ENCODE results near the gene DSCAML1. TPM values are rescaled to one million over a fixed set of nuclear protein-coding genes. Genes with fewer than 3 reads are reported as not detected.

DSCAML1 gene
- total RNA-seq, 1 experiment from 2014 or later = not detected

GRCh38 chr11:117701781-117702180, 95.2 kb downstream of the DSCAML1 start (continued):
- TF ChIP-seq MAX (IDR thresholded peaks at IDR 0.05) = no peak
- TF ChIP-seq ATF3 (IDR thresholded peaks at IDR 0.05) = no peak
- TF ChIP-seq CEBPB (IDR thresholded peaks at IDR 0.05; ENCODE audit: low read depth) = no peak
- no peak for TF ChIP-seq YY1 (IDR thresholded peaks at IDR 0.05; ENCODE audit: extremely low read depth, insufficient replicate concordance, low read depth, low read length)
- TF ChIP-seq POLR2AphosphoS5 (IDR thresholded peaks at IDR 0.05; ENCODE audit: low read depth, low read length) = no peak
- TF ChIP-seq ZFX (IDR thresholded peaks at IDR 0.05) = no peak
- no peak for TF ChIP-seq SIN3A (IDR thresholded peaks at IDR 0.05; ENCODE audit: low read depth)
- no peak for TF ChIP-seq CTCF (IDR thresholded peaks at IDR 0.05 in 2 of 3, conservative IDR thresholded peaks at IDR 0.05 in 1 of 3; ENCODE audit: borderline replicate concordance in 1 of 3, insufficient read depth in 1 of 3, low read depth in 2 of 3, low read length in 2 of 3)
- no peak for TF ChIP-seq SRF (IDR thresholded peaks at IDR 0.05; ENCODE audit: low read depth)

- H3K9me3 ChIP-seq (ENCODE audit: control insufficient read depth in 1 of 2, insufficient read depth in 1 of 2, low read depth in 1 of 2, low read length in 2 of 2) = no peaks in the 10 kb centered on the region
- H3K27ac ChIP-seq (ENCODE audit: low read depth, low read length) = no peak overlapping the region
- no peak overlapping the region for H2AFZ ChIP-seq (ENCODE audit: low read depth, low read length, poor library complexity, severe bottlenecking)
- ATAC-seq (no peak), DNase-seq (ENCODE audit: low read depth, low spot score) (no peak)
- no peak overlapping the region for H3K4me2 ChIP-seq (ENCODE audit: low read length)
- RAD21 ChIA-PET (ENCODE audit: low non-redundant PET in 1 of 2, low total read pairs in 2 of 2, uncharacterized antibody in 2 of 2, unreplicated experiment in 2 of 2) = no interaction called here
- H3K4me1 ChIP-seq (ENCODE audit: control insufficient read depth in 1 of 2, insufficient read depth in 2 of 2, low read length in 2 of 2) = no peaks in the 10 kb centered on the region
- no peaks in the 10 kb centered on the region for H3K79me2 ChIP-seq (ENCODE audit: insufficient read depth, low read length)
- POLR2A ChIA-PET = no interaction called here
- no peaks in the 10 kb centered on the region for H3K36me3 ChIP-seq (ENCODE audit: control insufficient read depth in 1 of 2, insufficient read depth in 2 of 2, low read length in 2 of 2)
- no TSS peak for BruUV-seq (replicated peaks)
- H3K9ac ChIP-seq (ENCODE audit: low read length) = no peak overlapping the region
- H3K4me3 ChIP-seq (replicated peaks in 1 of 2; ENCODE audit: low read depth in 1 of 2, low read length in 2 of 2) = no peak overlapping the region
- TF ChIP-seq POLR2A (IDR thresholded peaks at IDR 0.05; ENCODE audit: borderline replicate concordance, extremely low read depth, insufficient read depth, insufficient read length) = no peak
- no peak for TF ChIP-seq EGR1 (IDR thresholded peaks at IDR 0.05; ENCODE audit: low read depth)
- TF ChIP-seq CEBPB (IDR thresholded peaks at IDR 0.05; ENCODE audit: low read depth) = no peak
- TF ChIP-seq CBX3 (IDR thresholded peaks at IDR 0.05; ENCODE audit: low read depth) = no peak
- TF ChIP-seq EZH2phosphoT487 (IDR thresholded peaks at IDR 0.05; ENCODE audit: borderline replicate concordance) = no peak
- no peak for TF ChIP-seq SP1 (IDR thresholded peaks at IDR 0.05; ENCODE audit: low read depth)
- no peak for TF ChIP-seq FOSL1 (IDR thresholded peaks at IDR 0.05; ENCODE audit: low read depth)
- TF ChIP-seq RAD21 (IDR thresholded peaks at IDR 0.05; ENCODE audit: low read depth) = no peak
- TF ChIP-seq EZH2 (IDR thresholded peaks at IDR 0.05) = no peak
- no peak for TF ChIP-seq TCF7L2 (IDR thresholded peaks at IDR 0.05; ENCODE audit: borderline replicate concordance, extremely low read depth, insufficient read depth, insufficient read length)
- CTCF ChIA-PET = no interaction called here
- no peaks in the 10 kb centered on the region for H3K9me2 ChIP-seq (ENCODE audit: insufficient read depth)
- intact Hi-C loops (cut with micrococcal nuclease) = no loop called here
- peaks cover 45% of the 10 kb centered on the region for H3K27me3 ChIP-seq (ENCODE audit: insufficient read depth, low read length)
- no peaks in the 10 kb centered on the region for H4K20me1 ChIP-seq (ENCODE audit: insufficient read depth)
Observed at GRCh38 chr11:117700551-117700950, 96.5 kb downstream of the DSCAML1 start.

All from HCT116 (cell line).